GM23338 (cell line): ENCODE results near the gene SCP2. TPM values are rescaled to one million over a fixed set of nuclear protein-coding genes. Genes with fewer than 3 reads are reported as not detected.

Source experiments
- ATAC-seq: fragments of 200-7000 bp; cut with Tn5 transposase; 3 replicates; pipeline ENCODE4 v1.9.1; 2020
- DNase-seq: peaks from one replicate; pipeline ENCODE4 v3.0.0-alpha.2; 2015; ENCODE audit warnings: low spot score
- H2AFZ ChIP-seq: fragments of 200-600 bp; sonication (generic); 2 replicates; pipeline ENCODE4 v1.8.0; 2016; ENCODE audit warnings: antibody characterized with exemption, mild to moderate bottlenecking, moderate library complexity
- H3F3A ChIP-seq: fragments of 200-600 bp; sonication (generic); replicated peaks from 2 replicates; pipeline ENCODE4 v1.8.0; 2017; ENCODE audit warnings: antibody characterized with exemption, mixed run types, low read depth
- H3K27ac ChIP-seq: fragments of 200-600 bp; sonication (generic); 2 replicates; pipeline ENCODE4 v1.6.1; 2016; ENCODE audit warnings: low read depth
- H3K27me3 ChIP-seq: fragments of 200-600 bp; sonication (generic); 2 replicates; pipeline ENCODE4 v1.8.0; 2016; ENCODE audit warnings: mild to moderate bottlenecking, mixed run types, moderate library complexity; ENCODE audit not compliant: insufficient read depth
- H3K36me3 ChIP-seq: fragments of 200-600 bp; sonication (generic); 2 replicates; pipeline ENCODE4 v1.8.0; 2016; ENCODE audit warnings: mild to moderate bottlenecking; ENCODE audit not compliant: insufficient read depth
- H3K4me1 ChIP-seq: fragments of 200-600 bp; sonication (generic); 2 replicates; pipeline ENCODE4 v1.8.0; 2016; ENCODE audit warnings: mild to moderate bottlenecking, moderate library complexity; ENCODE audit not compliant: insufficient read depth
- H3K4me2 ChIP-seq: fragments of 200-600 bp; sonication (generic); 2 replicates; pipeline ENCODE4 v1.7.1; 2017; ENCODE audit warnings: mixed run types
- H3K4me3 ChIP-seq: fragments of 200-600 bp; sonication (generic); 2 replicates; pipeline ENCODE4 v1.6.1; 2016; ENCODE audit warnings: mixed run types
- H3K79me2 ChIP-seq: fragments of 200-600 bp; sonication (generic); replicated peaks from 2 replicates; pipeline ENCODE4 v1.8.0; 2017; ENCODE audit warnings: mild to moderate bottlenecking; ENCODE audit not compliant: insufficient read depth
- H3K9me2 ChIP-seq: fragments of 200-600 bp; sonication (generic); 2 replicates; pipeline ENCODE4 v1.8.0; 2017; ENCODE audit not compliant: insufficient read depth
- H4K20me1 ChIP-seq: fragments of 200-600 bp; sonication (generic); replicated peaks from 2 replicates; pipeline ENCODE4 v1.8.0; 2017; ENCODE audit warnings: mild to moderate bottlenecking; ENCODE audit not compliant: insufficient read depth
- H3K27ac Mint-ChIP-seq: 2 replicates; pipeline ENCODE4 v1.8.0; 2020; ENCODE audit warnings: inconsistent platforms, mild to moderate bottlenecking, moderate library complexity, mixed read lengths
- H3K27me3 Mint-ChIP-seq: 3 replicates; pipeline ENCODE4 v1.8.0; 2022; ENCODE audit warnings: low read depth, mild to moderate bottlenecking, moderate library complexity, mixed read lengths, inconsistent platforms; ENCODE audit not compliant: insufficient read depth, poor library complexity
- H3K36me3 Mint-ChIP-seq: 3 replicates; pipeline ENCODE4 v1.8.0; 2021; ENCODE audit warnings: low read depth, mild to moderate bottlenecking, inconsistent platforms, moderate library complexity, mixed read lengths
- H3K4me1 Mint-ChIP-seq: 3 replicates; pipeline ENCODE4 v1.8.0; 2020; ENCODE audit warnings: mild to moderate bottlenecking, inconsistent platforms, mixed read lengths
- H3K4me3 Mint-ChIP-seq: 3 replicates; pipeline ENCODE4 v1.8.0; 2021; ENCODE audit warnings: moderate library complexity, mild to moderate bottlenecking, inconsistent platforms, mixed read lengths
- H3K9me3 Mint-ChIP-seq: 3 replicates; pipeline ENCODE4 v1.8.0; 2020; ENCODE audit warnings: moderate library complexity, mild to moderate bottlenecking, inconsistent platforms, mixed read lengths
- CREB1 ChIP-seq: fragments of 250-450 bp; sonication (Bioruptor Pico); IDR thresholded peaks from 2 replicates; pipeline ENCODE4 v1.5.0; 2020; ENCODE audit warnings: low read depth, mild to moderate bottlenecking, moderate library complexity
- EZH2phosphoT487 ChIP-seq: fragments of 200-600 bp; sonication (generic); IDR thresholded peaks from one replicate; pipeline ENCODE4 v1.8.1; 2018; ENCODE audit warnings: antibody characterized with exemption; ENCODE audit not compliant: unreplicated experiment
- NANOG ChIP-seq: IDR thresholded peaks from 2 replicates; pipeline ENCODE4 v1.6.1; 2016; ENCODE audit warnings: antibody characterized with exemption, borderline replicate concordance
- POLR2AphosphoS5 ChIP-seq: IDR thresholded peaks from 2 replicates; pipeline ENCODE4 v1.6.1; 2016; ENCODE audit warnings: antibody characterized with exemption, low read depth
- ZNF114 ChIP-seq: fragments of 250-450 bp; sonication (Bioruptor Pico); IDR thresholded peaks from 2 replicates; pipeline ENCODE4 v1.5.0; 2020; ENCODE audit warnings: mild to moderate bottlenecking, moderate library complexity
- polyA plus RNA-seq: library from polyadenylated mRNA; unstranded; fragments of >200 nt; fragmentation: Nextera tagmentation; extraction: Ambion mirVana; gene quantifications from 2 replicates; pipeline ENCODE4 v1.2.1, GENCODE V29; 2016
- total RNA-seq: library from RNA; depleted of rRNA; stranded (reverse); fragments of >200 nt; shearing (Covaris generic); gene quantifications from 2 replicates; pipeline ENCODE4 v1.2.3, GENCODE V29; 2014
- TF ChIP-seq, protein P1 (sequence below), 2 experiments: fragments of 200-600 bp in 1 of 2; sonication (generic) in 1 of 2; conservative IDR thresholded peaks; 2 replicates each; pipeline versions ENCODE4 v1.5.1 to v1.6.1; 2016 to 2017; ENCODE audit warnings: antibody characterized with exemption in 2 of 2, low read depth in 2 of 2, mild to moderate bottlenecking in 2 of 2, moderate library complexity in 1 of 2
- TF ChIP-seq, protein P2 (sequence below): IDR thresholded peaks from one replicate; pipeline ENCODE4 v1.6.1; 2018; ENCODE audit warnings: antibody characterized with exemption; ENCODE audit not compliant: unreplicated experiment
- TF ChIP-seq, protein P3 (sequence below): fragments of 250-450 bp; sonication (Bioruptor Pico); IDR thresholded peaks from 2 replicates; pipeline ENCODE4 v1.5.0; 2020; ENCODE audit warnings: mild to moderate bottlenecking, moderate library complexity

Gene SCP2
- total and polyA plus RNA-seq, 2 experiments from 2014 or later = 66.3 to 116 TPM

DNA sequence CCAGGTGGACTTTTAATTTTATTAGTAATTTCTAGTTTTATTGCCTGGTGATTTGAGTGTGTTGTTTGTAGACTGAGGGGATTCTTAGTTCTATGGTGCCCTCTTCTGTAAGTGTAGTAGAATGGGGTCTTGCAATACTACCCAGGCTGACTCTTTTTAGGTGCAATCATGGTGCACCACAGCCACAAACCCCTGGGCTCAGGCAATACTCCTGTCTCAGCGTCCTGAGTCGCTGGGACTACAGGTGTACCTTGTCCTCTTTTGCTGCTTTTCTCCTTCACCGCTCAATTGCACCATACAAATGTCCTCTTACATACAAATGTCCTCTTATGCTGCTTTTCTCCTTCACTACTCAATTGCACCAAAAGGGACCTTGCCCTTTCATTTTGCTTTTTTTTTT, 43.1 kb downstream of the SCP2 start:
- Histone ChIP-seq H3K36me3 (no peaks in the 10 kb centered on the region), H3F3A (no peaks in the 10 kb centered on the region), H3K27me3 (no peaks in the 10 kb centered on the region), H3K27ac (no peak overlapping the region), H3K4me3 (no peak overlapping the region), H3K79me2 (no peaks in the 10 kb centered on the region), H3K9me2 (no peaks in the 10 kb centered on the region), H4K20me1 (no peaks in the 10 kb centered on the region), H2AFZ (no peak overlapping the region), H3K4me2 (no peak overlapping the region), H3K4me1 (no peaks in the 10 kb centered on the region)
- no peaks in the 10 kb centered on the region for H3K9me3 Mint-ChIP-seq
- ATAC-seq = peak; percentile 94
- no peak overlapping the region for H3K27ac Mint-ChIP-seq
- no peak for TF ChIP-seq EZH2phosphoT487
- TF ChIP-seq, protein P1, sequence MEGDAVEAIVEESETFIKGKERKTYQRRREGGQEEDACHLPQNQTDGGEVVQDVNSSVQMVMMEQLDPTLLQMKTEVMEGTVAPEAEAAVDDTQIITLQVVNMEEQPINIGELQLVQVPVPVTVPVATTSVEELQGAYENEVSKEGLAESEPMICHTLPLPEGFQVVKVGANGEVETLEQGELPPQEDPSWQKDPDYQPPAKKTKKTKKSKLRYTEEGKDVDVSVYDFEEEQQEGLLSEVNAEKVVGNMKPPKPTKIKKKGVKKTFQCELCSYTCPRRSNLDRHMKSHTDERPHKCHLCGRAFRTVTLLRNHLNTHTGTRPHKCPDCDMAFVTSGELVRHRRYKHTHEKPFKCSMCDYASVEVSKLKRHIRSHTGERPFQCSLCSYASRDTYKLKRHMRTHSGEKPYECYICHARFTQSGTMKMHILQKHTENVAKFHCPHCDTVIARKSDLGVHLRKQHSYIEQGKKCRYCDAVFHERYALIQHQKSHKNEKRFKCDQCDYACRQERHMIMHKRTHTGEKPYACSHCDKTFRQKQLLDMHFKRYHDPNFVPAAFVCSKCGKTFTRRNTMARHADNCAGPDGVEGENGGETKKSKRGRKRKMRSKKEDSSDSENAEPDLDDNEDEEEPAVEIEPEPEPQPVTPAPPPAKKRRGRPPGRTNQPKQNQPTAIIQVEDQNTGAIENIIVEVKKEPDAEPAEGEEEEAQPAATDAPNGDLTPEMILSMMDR (conservative IDR thresholded peaks at IDR 0.05; ENCODE audit: low read depth in 2 of 2) = peak; percentile 66 to 74
- H3K27me3 Mint-ChIP-seq = peaks cover 3% of the 10 kb centered on the region
- H3K36me3 Mint-ChIP-seq = no peaks in the 10 kb centered on the region
- peak; percentile 64 for DNase-seq
- no peaks in the 10 kb centered on the region; the same call in 2 of the 3 replicates for H3K4me1 Mint-ChIP-seq
- no peak overlapping the region for H3K4me3 Mint-ChIP-seq

DNA sequence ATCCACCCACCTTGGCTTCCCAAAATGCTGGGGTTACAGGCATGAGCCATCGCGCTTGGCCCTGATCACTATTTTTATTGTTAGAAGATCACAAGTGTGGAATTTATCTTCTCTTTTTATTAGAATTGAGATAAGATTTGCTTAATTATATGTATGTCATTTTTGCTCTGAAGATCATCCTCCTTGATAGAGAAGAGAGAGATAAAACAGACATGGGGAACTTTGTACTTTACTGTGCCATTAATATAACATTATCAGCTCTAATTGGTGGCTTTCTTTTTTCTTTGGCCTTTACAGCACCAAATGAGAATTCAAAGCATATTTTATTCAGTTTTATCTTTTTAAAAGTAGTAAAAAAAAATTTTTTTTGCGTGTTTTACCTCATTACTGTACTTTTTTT, 46.8 kb downstream of the SCP2 start:
- H3K27ac ChIP-seq = no peak overlapping the region
- peaks cover 2% of the 10 kb centered on the region for H3K27me3 Mint-ChIP-seq
- ATAC-seq (no peak), DNase-seq (no peak)
- H3K27ac Mint-ChIP-seq = no peak overlapping the region
- H3K36me3 ChIP-seq = no peaks in the 10 kb centered on the region
- no peak overlapping the region for H3K4me3 Mint-ChIP-seq
- H3K9me2 ChIP-seq = no peaks in the 10 kb centered on the region
- H3K4me2 ChIP-seq = no peak overlapping the region
- H3K79me2 ChIP-seq = no peaks in the 10 kb centered on the region
- H3F3A ChIP-seq = no peaks in the 10 kb centered on the region
- H2AFZ ChIP-seq = no peak overlapping the region
- H3K4me3 ChIP-seq = no peak overlapping the region
- peaks cover 11% of the 10 kb centered on the region for H3K4me1 ChIP-seq
- H4K20me1 ChIP-seq = no peaks in the 10 kb centered on the region
- no peaks in the 10 kb centered on the region for H3K36me3 Mint-ChIP-seq
- no peaks in the 10 kb centered on the region for H3K27me3 ChIP-seq
- no peaks in the 10 kb centered on the region for H3K9me3 Mint-ChIP-seq
- H3K4me1 Mint-ChIP-seq = peaks cover 18% of the 10 kb centered on the region
- no peak for TF ChIP-seq NANOG
- TF ChIP-seq, protein P2, sequence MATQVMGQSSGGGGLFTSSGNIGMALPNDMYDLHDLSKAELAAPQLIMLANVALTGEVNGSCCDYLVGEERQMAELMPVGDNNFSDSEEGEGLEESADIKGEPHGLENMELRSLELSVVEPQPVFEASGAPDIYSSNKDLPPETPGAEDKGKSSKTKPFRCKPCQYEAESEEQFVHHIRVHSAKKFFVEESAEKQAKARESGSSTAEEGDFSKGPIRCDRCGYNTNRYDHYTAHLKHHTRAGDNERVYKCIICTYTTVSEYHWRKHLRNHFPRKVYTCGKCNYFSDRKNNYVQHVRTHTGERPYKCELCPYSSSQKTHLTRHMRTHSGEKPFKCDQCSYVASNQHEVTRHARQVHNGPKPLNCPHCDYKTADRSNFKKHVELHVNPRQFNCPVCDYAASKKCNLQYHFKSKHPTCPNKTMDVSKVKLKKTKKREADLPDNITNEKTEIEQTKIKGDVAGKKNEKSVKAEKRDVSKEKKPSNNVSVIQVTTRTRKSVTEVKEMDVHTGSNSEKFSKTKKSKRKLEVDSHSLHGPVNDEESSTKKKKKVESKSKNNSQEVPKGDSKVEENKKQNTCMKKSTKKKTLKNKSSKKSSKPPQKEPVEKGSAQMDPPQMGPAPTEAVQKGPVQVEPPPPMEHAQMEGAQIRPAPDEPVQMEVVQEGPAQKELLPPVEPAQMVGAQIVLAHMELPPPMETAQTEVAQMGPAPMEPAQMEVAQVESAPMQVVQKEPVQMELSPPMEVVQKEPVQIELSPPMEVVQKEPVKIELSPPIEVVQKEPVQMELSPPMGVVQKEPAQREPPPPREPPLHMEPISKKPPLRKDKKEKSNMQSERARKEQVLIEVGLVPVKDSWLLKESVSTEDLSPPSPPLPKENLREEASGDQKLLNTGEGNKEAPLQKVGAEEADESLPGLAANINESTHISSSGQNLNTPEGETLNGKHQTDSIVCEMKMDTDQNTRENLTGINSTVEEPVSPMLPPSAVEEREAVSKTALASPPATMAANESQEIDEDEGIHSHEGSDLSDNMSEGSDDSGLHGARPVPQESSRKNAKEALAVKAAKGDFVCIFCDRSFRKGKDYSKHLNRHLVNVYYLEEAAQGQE = no peak
- no peak for TF ChIP-seq ZNF114 (CRISPR knock-in tag)
- TF ChIP-seq EZH2phosphoT487 = no peak
- TF ChIP-seq CREB1 = no peak
- TF ChIP-seq POLR2AphosphoS5 = no peak
- TF ChIP-seq, protein P1 (conservative IDR thresholded peaks at IDR 0.05; ENCODE audit: low read depth in 2 of 2) = no peak
- TF ChIP-seq, protein P3, sequence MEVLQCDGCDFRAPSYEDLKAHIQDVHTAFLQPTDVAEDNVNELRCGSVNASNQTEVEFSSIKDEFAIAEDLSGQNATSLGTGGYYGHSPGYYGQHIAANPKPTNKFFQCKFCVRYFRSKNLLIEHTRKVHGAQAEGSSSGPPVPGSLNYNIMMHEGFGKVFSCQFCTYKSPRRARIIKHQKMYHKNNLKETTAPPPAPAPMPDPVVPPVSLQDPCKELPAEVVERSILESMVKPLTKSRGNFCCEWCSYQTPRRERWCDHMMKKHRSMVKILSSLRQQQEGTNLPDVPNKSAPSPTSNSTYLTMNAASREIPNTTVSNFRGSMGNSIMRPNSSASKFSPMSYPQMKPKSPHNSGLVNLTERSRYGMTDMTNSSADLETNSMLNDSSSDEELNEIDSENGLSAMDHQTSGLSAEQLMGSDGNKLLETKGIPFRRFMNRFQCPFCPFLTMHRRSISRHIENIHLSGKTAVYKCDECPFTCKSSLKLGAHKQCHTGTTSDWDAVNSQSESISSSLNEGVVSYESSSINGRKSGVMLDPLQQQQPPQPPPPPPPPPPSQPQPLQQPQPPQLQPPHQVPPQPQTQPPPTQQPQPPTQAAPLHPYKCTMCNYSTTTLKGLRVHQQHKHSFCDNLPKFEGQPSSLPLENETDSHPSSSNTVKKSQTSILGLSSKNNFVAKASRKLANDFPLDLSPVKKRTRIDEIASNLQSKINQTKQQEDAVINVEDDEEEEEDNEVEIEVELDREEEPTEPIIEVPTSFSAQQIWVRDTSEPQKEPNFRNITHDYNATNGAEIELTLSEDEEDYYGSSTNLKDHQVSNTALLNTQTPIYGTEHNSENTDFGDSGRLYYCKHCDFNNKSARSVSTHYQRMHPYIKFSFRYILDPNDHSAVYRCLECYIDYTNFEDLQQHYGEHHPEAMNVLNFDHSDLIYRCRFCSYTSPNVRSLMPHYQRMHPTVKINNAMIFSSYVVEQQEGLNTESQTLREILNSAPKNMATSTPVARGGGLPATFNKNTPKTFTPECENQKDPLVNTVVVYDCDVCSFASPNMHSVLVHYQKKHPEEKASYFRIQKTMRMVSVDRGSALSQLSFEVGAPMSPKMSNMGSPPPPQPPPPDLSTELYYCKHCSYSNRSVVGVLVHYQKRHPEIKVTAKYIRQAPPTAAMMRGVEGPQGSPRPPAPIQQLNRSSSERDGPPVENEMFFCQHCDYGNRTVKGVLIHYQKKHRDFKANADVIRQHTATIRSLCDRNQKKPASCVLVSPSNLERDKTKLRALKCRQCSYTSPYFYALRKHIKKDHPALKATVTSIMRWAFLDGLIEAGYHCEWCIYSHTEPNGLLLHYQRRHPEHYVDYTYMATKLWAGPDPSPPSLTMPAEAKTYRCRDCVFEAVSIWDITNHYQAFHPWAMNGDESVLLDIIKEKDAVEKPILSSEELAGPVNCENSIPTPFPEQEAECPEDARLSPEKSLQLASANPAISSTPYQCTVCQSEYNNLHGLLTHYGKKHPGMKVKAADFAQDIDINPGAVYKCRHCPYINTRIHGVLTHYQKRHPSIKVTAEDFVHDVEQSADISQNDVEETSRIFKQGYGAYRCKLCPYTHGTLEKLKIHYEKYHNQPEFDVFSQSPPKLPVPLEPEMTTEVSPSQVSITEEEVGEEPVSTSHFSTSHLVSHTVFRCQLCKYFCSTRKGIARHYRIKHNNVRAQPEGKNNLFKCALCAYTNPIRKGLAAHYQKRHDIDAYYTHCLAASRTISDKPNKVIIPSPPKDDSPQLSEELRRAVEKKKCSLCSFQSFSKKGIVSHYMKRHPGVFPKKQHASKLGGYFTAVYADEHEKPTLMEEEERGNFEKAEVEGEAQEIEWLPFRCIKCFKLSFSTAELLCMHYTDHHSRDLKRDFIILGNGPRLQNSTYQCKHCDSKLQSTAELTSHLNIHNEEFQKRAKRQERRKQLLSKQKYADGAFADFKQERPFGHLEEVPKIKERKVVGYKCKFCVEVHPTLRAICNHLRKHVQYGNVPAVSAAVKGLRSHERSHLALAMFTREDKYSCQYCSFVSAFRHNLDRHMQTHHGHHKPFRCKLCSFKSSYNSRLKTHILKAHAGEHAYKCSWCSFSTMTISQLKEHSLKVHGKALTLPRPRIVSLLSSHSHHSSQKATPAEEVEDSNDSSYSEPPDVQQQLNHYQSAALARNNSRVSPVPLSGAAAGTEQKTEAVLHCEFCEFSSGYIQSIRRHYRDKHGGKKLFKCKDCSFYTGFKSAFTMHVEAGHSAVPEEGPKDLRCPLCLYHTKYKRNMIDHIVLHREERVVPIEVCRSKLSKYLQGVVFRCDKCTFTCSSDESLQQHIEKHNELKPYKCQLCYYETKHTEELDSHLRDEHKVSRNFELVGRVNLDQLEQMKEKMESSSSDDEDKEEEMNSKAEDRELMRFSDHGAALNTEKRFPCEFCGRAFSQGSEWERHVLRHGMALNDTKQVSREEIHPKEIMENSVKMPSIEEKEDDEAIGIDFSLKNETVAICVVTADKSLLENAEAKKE (CRISPR knock-in tag) = no peak
